Measurements from ENCODE around the gene LRCOL1.

The LRCOL1 gene

DNA sequence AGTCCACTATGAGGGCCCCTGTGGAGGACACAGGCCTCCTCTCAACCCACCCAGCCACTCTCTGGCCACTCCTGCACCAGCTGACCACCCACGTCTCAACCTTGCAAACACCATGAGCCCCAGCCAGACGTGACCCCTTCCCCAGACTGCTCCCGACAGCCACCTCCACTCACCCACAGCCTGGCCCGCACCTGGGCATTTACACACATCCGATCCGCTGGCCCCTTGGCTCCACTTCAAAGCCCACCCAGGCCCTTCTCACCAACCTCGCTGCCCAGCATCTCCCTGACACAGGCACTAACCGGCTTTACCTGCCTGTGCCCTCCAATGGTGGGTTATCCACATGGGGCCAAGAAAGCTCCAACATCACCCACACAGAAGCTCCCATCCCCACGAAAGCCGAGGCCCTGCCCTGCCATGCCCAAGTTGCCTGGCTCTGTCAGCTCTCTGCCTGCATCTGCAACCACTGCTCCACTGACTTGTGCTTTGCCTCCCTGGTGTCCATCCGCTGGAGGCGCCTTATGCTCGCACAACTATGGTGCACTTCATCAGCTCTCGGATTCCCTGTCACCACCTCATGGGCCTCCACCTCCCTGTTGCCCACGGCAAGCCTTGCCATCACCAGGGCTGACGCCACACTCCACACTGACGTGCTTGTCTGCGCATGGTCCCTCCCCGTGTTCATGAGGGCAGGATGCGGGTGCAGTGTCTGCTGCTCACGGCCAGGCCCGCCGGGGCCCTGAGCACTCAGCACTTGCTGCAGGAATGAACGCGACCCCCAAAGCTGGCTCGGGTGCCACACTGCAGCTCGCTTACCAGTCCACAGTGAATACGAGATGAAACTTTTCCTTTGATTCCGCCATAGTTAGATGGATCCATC is 24.9 kb upstream of the LRCOL1 start:
- no peak for DNase-seq

DNA sequence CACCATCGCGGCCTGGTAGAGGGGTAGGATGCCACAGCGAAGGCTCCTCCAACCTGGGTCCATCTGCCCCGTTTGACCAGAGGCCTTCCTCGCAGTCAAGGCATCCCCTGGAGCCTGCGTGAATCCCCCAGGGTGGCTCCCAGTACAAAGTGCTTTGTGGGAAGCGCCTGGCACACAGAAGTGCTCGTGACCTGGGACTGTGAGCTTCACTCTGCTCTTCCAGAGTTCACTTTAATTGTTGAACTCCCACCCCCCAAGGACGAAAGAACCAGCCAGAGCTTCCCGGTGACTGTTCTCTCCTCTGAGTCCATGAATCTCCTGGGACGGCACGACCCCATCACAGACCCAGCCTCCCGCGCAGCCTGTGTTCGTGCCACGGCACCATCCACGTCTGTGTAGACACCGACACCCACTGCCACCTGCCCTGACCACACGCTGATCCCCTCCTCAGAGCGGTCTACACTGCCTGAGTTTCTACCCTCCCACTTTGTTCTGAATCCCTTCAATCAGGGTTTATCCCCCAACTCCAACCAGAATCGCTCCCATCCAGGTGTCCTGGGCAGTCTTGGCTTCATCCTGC is 24.1 kb upstream of the LRCOL1 start:
- DNase-seq: no peak

DNA sequence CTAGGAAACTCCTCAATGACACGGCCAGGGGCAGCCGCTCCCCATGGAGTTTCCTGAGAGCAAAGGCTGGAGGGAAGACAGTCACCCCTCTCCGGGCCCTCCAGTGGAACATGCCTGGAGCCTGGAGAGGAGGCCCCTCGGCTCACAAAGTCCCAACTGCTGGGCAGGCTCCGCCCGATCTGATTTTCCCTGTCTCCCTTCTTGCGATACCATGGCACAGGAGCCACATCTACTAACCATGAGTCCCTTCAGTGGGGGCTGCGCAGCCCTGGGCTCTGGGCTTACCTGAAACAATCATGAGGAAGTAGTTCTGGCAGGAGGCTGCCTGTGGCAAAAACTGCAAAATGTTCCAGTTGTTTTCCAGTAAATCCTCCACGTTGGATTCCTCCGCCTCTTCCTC is 23.5 kb upstream of the LRCOL1 start:
- DNase-seq: no peak

DNA sequence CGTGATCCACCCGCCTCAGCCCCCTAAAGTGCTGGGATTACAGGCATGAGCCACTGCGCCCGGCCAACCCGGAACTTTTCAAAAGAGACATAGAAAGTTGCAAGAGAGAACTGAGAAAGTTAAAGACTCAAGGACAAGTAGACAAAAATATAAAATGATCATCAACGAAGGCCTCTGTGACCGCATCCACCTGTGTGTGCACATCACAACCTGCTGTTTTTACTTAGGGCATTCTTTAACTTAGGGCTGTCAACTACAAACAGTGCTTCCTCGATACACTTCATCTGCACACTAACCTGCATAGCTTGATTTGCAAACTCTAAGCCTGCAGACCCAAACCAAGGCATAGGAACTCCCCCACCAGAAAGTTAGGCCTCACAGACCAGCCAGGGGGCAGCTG is 23.0 kb upstream of the LRCOL1 start:
- DNase-seq: no peak

DNA sequence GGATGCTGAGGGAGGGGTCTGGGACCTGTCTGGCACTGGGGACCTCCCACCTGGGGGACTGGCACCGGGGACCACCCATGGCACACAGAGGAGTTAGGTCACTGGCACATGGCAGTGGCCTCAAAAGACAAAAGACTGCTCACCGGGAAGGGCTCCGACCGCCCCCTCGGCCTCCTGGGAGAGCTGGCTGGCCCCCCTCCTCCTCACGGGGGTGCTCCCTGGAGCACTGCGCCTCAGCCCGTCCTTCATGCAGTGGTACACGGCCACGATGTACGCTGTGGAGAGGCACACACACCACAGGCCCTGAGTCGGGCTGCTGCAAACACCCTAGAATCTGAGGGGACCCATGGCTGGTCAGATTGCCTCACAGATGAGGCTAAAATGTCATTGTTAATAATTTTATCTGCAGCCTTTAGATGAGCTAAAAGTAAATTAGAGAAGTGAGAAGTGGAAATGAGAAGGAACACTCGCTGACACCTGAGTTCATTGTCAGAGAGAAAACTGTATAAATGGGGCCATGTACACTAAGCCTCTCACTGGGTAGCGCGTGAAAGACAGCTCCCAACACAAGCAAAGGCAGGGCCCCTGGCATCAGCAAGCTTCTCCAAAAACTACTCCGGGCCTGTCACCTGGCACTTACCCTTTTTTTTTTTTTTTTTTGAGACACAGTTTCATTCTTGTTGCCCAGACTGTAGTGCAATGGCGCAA is 22.3 kb upstream of the LRCOL1 start:
- DNase-seq: no peak

DNA sequence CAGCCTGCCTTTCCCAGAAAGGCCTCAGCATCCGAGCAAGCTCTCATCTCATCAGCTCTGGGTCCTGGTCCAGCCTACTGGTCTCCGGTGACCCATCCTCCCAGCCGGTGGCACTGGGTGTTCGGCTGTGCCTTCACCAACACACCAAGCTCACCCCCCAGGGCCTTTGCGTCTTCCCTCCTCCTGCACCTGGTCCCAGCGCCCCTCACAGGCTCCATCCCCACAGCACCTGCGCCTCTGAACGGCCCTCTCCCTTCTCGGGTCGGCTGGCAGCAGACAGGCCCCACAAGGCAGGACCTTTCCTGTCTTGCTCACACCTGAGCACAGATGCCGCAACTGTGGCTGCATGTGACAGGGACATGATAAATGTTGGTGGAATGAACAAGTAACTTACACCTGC is 21.3 kb upstream of the LRCOL1 start:
- DNase-seq: no peak

DNA sequence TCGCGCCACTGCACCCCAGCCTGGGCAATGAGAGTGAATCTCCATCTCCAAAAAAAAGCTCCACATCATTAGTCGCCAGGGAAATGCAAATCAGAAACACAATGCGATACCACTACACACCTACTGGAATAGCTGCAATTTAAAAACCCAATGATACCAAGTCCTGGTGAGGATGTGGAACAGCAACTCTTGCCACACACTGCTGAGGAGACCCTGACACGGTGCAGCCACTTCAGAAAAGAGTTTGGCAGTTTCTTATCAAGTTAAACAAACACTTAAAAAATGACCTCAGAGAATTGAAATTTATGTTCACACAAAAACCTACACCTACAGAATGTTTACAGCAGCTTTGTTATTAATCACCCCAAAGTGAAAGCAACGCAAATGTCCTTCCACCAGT is 20.3 kb upstream of the LRCOL1 start:
- DNase-seq: no peak

DNA sequence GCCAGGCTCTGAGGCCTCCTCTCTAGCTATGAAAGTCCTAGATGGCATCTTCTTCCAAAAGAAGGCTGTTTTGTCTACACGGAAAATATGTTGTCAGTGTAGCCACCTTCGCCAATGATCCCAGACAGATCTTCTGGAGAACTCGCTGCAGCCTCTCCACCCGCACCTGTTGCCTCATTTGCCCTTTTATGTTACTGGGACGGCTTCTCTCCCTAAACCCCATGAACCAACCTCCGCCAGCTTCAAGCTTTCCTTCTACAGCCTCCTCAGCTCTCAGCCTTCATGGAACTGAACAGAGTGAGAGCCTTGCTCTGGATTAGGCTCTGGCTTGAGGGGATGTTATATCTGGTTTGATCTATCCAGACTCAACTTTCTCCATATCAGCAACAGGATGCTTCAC is 18.9 kb upstream of the LRCOL1 start:
- no peak for DNase-seq

DNA sequence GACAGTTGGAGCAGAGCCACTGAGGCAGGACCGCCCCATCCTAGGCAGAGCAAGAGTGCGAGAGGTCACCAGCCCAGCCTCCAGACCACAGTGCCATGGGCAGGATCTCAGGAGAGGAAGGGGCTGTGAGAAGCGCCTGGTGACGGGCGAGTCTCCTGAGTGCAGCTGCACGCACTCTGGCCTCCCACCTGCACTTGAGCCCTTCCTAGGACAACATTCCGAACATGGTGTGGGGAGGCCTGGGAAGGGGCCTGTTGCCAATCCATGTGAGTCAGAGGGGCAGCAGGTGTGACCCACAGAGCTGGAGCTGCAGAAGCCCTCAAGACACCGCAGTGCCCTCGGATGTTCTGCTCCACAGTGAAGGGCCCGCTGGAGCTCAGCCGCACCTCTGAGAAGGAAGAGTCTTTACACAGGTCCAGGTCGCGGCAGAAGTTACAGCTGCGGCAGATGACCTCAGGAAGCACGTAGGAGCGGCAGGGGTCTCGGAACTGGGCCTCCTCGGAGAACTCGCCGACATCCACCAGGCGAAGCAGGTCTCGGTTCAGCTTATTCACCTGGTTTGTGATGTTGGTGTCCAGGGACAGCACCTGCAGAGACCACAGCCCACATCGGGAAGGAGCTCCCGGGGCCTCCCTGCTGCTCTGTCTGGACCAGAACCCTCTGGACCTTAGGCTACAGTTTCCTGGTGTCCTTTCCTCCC is 15.5 kb upstream of the LRCOL1 start:
- DNase-seq: no peak

DNA sequence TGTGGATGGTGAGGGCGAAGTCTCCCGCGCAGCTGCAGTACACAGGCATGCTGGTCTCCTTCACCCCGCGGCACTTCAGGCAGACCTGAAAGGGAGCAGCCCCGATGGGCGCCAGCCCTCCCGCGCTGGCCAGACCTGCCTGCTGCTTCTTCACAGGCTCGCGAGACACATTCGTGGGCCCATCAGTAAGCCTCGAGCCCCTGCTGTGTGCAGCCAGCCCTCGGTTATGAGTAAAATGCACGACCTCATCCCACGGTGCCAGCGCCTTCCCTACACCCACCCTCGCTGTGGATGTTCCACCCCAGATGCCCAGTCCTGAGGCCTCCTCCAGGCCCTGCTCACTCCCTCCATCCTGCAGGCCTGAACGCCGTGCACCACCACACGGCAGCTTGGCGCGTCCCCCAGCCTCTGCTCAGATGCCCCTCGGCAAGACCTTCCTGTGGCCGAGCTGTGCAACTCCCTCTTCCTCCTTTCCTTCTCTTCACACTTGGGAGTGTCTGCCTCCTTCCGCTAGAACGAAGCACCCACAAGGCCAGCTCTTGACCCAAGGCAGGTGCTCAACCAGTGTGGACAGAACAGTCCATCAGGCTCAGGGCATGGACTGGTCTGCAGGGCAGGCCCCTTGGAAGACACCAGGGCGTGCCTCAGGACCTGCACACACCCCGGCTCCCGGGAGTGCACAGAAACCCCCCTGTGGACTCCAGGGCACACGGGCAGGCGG is 14.7 kb upstream of the LRCOL1 start:
- no peak for DNase-seq

DNA sequence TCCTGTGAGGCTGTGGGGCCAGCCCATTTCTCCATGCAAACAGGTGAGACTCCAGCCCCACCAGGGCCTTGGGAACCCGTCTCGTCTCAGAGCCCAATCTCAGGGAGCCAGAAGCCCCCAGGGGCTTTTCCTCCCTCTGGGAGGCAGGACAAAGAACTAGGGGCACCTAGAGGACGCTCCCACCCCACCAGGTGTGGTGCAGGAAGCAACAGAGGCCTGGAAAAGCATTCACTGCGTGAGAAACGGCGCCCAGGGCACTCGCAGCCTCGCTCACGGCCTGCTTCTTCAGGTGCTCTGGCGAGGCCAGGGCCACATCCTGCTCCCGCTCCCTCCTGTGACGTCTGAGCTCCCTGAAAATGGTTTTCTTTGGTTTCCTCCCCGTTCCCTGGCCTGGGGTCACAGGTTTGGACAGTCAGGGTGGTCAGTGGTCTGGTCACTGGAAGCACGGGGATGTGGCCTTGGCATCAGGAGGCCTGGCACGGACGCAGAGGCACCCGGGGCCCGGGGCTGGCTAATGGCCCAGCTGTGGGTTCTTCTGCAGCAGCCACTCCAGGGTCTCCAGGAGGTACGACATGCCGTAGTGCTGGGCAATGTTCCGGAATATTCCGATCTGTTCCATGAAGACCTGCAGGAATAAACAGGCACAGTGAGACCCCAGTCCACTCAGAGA is 13.9 kb upstream of the LRCOL1 start:
- DNase-seq: no peak

DNA sequence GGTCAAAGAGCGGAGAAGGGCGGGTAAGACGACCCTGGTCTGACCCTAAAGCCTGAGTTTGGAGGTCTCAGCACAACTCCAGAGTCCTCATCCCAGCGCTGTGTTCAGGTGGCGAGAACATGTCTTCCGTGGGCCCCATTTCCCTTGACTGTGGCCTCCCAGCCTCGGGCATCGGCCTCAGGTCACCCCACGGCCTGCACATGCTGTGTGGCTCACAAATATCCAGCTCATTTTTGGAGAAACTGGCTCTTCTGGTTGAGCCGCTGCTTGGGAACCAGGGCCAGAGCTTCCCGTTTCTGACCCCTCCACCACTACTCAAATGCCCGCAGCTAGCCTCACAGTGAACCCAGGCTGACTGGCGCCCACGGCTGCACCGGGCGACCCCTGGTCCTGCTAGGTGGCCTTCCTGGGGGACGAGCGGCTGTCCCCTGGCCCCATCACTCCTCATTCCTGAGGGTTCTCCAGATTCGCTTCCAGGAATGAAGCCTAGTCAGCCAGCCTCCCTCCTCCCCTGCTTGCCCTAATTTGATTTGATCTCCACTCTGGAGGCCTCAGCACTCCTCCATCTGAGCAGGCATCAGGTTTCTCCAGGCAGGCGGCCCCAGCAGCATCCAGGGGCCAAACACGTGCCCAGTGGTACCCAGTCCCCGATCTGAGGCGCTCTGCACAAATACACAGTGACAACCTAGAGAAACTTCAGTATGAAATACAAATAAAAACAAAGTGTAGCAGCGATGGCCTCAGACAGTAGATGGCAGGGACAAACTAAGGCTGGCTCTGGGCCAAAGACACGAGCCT is 12.9 kb upstream of the LRCOL1 start:
- DNase-seq: no peak

DNA sequence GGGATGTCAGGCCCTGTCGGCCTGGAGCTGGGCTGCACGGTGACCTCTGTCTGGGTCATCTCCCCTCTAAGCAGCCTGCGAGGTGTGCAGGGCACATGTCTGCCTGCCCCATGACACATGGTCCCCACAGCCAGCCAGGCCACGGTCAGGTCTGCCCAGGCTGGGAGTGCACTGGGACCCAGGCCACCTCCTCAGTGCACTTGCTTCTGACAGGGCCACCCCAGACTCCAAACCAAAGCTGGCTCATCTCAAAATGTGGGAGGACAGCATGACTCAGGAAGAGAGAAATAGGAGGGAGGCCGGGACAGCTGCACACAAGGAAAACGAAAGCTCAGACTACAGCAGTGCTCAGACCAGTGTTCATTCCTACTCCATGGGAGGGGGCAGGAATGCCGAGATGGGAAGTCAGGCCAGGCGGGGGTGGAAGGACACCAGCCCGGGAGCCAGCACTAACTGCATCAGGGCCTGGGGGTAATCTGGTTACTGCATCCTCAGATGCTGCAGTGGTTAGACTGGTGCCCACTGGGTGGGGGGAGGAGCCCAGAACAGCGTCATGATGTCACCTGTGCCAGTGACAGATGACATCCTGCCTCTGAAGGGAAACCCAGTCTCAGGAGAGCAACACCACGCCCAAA is 12.2 kb upstream of the LRCOL1 start:
- no peak for DNase-seq

DNA sequence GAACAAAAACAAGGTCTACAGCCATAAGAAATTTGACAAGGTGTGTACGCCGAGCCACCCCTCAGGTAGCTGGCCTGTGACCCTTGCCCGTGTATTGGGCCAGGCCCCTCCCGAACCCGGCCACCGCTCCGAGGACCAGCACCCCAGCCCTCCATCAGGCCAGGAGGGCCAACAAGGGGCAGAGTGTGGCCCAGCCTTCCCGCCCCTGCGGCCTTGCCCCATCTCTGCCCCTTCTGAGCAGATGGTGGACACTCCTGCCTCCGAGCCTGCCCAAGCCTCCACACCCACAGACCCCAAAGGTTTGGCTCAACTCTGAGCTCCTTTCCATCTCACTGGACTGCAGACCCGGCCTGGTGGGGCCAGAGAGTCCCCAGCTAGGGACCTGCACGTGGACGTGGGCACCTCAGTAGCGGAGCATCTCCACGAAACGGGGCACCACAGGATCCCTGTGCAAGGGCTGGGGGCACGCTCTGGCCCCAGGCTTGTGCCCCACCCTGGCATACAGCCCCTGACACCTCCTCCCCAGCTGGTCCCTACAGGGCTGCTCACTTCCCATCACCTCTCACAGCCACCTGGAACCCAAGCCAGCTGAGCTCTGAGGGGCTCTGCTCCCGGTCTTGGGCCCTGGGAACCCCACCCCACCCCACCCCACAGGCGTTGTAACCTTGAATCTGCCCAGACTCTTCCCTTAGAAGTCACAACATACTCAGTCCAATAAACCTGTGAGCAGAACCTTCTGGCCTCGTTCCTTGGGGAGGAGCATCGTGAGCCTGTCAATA is 11.5 kb upstream of the LRCOL1 start:
- no peak for DNase-seq

DNA sequence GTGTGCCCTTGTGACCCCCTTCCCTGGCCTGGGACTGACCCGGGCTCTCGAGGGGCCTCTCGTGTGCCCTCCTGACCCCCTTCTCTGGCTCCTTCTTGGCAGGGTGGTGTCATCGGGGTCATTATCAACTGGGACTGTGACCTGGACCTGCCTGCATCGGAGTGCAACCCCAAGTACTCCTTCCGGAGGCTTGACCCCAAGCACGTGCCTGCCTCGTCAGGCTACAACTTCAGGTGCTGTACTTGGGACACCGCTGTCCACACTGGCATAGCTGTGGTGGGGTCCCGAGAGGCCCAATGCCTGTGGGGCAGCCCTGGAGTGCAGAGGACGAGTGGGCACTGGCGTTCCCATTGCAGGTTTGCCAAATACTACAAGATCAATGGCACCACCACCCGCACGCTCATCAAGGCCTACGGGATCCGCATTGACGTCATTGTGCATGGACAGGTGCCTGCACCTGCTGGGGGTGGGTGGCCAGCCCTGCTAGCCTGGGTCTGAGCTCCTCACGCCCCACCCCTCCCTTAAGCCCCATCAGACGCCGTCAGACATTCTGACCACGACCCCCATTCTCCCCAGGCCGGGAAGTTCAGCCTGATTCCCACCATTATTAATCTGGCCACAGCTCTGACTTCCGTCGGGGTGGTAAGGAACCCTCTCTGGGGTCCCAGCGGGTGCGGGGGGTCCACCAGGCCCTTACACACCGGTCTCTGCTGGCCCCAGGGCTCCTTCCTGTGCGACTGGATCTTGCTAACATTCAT is 10.7 kb upstream of the LRCOL1 start:
- no peak for DNase-seq

DNA sequence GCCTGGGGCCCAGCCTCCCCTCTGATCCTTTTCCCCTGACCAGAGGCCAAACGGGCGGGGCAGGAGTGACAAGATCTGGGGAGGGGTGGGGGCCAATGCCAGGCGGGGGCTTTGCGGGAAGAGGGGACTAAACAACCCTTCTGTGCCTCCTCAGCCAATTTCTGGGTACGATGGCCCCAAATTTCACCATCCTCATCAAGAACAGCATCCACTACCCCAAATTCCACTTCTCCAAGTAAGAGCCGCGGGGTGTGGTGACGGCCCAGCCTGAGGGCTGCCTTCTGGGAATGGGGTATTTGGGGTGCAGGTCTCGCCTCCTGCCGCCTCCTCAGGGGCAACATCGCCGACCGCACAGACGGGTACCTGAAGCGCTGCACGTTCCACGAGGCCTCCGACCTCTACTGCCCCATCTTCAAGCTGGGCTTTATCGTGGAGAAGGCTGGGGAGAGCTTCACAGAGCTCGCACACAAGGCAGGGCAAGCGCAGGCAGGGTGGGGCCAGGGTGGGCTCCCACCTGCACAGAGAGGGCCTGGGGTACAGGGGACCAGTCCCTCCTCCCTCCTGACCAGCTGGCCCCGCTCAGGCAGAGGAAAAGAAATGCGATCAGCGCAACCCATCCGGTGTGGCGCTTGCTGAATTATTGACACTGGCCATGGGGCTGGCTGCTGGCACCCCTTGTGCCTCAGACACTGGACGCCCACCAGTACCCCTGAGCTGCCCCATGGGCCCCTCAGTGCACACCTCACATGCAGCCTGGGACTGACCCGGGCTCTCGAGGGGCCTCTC is 9.9 kb upstream of the LRCOL1 start:
- DNase-seq: no peak

DNA sequence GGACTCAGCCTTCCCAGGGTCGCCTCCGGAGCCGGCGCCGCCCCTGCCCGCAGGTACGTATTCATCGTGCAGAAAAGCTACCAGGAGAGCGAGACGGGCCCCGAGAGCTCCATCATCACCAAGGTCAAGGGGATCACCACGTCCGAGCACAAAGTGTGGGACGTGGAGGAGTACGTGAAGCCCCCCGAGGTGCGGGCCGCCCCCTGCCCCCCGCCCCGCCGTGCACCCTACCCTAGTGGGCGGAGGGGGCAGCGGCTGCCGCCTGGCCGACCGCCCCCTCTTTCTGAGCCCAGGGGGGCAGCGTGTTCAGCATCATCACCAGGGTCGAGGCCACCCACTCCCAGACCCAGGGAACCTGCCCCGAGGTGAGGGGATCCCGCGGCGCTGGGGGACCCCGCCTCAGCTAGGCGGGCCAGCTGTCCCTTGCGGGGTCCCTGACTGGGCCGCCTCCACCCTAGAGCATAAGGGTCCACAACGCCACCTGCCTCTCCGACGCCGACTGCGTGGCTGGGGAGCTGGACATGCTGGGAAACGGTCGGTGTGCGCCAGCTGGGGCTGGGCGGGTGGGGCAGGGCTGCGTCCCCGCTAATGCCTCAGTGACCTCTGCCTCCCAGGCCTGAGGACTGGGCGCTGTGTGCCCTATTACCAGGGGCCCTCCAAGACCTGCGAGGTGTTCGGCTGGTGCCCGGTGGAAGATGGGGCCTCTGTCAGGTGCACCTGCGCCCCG is 9.2 kb upstream of the LRCOL1 start:
- DNase-seq: no peak

DNA sequence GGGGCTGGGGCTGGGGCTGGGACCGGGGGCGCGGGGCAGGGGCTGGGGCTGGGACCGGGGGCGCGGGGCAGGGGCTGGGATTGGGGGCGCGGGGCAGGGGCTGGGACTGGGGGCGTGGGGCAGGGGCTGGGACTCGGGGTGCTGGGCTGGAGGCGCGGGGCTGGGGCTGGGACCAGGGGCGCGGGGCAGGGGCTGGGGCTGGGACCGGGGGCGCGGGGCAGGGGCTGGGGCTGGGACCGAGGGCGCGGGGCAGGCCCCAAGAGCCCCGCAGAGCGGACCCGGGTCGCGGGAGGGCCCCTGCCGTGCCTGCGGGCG is 8.6 kb upstream of the LRCOL1 start:
- DNase-seq: no peak

Data from NCI-H1048 (cell line).